ENCODE measurements around the gene COL2A1.

COL2A1 gene

GRCh38 chr12:47973870-47974269, 30.4 kb downstream of the COL2A1 start:
- no peak for DNase-seq (ENCODE audit: low read depth)
- no peak overlapping the region for H3K4me3 ChIP-seq (ENCODE audit: low read depth, low read length)
- no peak for TF ChIP-seq CTCF (conservative IDR thresholded peaks at IDR 0.05; ENCODE audit: low read depth, low read length)

DNA sequence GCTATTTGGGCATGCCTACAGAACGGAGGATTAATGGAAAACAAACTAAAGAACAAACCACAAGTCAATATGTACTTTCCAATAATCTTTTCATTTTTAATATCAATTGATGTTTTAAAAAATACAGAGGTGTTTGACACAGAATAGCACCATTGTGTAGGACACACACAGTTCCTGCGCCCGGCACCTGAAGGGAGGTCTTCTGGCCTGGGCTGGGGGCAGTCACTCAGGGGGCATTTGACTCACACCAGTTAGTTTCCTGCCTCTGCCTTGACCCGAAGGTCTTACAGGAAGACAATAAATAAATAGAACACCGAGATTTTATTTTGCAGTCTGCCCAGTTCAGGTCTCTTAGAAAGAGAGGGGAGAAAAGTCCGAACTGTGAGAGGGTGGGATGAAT, 31.4 kb downstream of the COL2A1 start:
- no peak for DNase-seq (ENCODE audit: low read depth)
- H3K4me3 ChIP-seq (ENCODE audit: low read depth, low read length): no peak overlapping the region
- TF ChIP-seq CTCF (conservative IDR thresholded peaks at IDR 0.05; ENCODE audit: low read depth, low read length): no peak

- no peak for TF ChIP-seq CTCF (conservative IDR thresholded peaks at IDR 0.05; ENCODE audit: low read depth, low read length)
- DNase-seq (ENCODE audit: low read depth): no peak
- H3K4me3 ChIP-seq (ENCODE audit: low read depth, low read length): no peak overlapping the region
These were observed 33.4 kb downstream of the COL2A1 start for GRCh38 chr12:47970843-47971242.

- no peak for DNase-seq (ENCODE audit: low read depth)
- no peak for TF ChIP-seq CTCF (conservative IDR thresholded peaks at IDR 0.05; ENCODE audit: low read depth, low read length)
These were observed 34.4 kb downstream of the COL2A1 start for GRCh38 chr12:47969845-47970244.

GRCh38 chr12:47967461-47968321, 36.6 kb downstream of the COL2A1 start:
- DNase-seq (ENCODE audit: low read depth): peak; percentile 76
- no peak for TF ChIP-seq CTCF (conservative IDR thresholded peaks at IDR 0.05; ENCODE audit: low read depth, low read length)
- H3K4me3 ChIP-seq (ENCODE audit: low read depth, low read length): no peak overlapping the region

More at GRCh38 chr12:47969845-47970244, 34.4 kb downstream of the COL2A1 start:
- no peak overlapping the region for H3K4me3 ChIP-seq (ENCODE audit: low read depth, low read length)

DNA sequence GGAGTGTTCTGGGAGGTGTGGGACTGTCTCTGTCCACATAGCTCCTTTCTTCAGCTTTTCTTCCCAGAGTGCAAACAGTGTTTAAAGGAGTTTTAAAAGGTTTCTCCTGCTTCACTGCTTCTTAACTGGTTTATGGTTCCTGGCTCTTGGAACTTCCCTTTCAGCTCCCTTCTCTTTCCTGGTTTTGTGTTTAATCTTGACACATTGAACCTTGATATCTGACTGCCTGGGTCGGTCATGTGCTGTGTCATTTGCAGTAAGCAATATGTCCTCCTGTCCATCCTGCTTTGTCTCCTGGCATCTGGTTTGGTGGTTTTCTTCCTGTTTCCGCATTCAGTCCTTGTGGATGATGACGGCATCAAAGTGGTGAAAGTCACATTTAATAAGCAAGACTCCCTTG, 38.7 kb downstream of the COL2A1 start:
- no peak for DNase-seq (ENCODE audit: low read depth)
- TF ChIP-seq CTCF (conservative IDR thresholded peaks at IDR 0.05; ENCODE audit: low read depth, low read length): no peak
- no peak overlapping the region for H3K4me3 ChIP-seq (ENCODE audit: low read depth, low read length)
